Heart left ventricle (tissue), 16 donors: ENCODE data around the gene PGLYRP2. TPM values are rescaled to one million over a fixed set of nuclear protein-coding genes. Genes with fewer than 3 reads are reported as not detected.

Experiments
- ATAC-seq, 4 donors: fragments of 200-7000 bp; cut with Tn5 transposase; one replicate each; pipeline ENCODE4 v1.9.1; 2020 to 2022; ENCODE audit warnings: moderate library complexity in 4 of 4, mild to moderate bottlenecking in 3 of 4, moderate number of reproducible peaks in 1 of 4
- DNase-seq, 5 donors: peaks; one replicate each; pipeline ENCODE4 v3.0.0-alpha.2; 2020
- H3K27ac ChIP-seq, 12 donors: fragments of 200-600 bp; sonication (generic) in 4 of 12; one replicate each; pipeline versions ENCODE4 v1.5.0 to v1.8.0; 2016 to 2022; ENCODE audit warnings: mild to moderate bottlenecking in 2 of 12
- H3K27me3 ChIP-seq, 9 donors: fragments of 200-600 bp; sonication (generic) in 2 of 9; one replicate each; pipeline versions ENCODE4 v1.5.1 to v1.8.0; 2016 to 2022; ENCODE audit warnings: mild to moderate bottlenecking in 3 of 9
- H3K36me3 ChIP-seq, 9 donors: fragments of 200-600 bp; sonication (generic) in 2 of 9; one replicate each; pipeline versions ENCODE4 v1.5.0 to v1.8.0; 2018 to 2022; ENCODE audit warnings: mild to moderate bottlenecking in 2 of 9
- H3K4me1 ChIP-seq, 12 donors: fragments of 200-600 bp; sonication (generic) in 4 of 12; one replicate each; pipeline versions ENCODE4 v1.5.0 to v1.8.0; 2016 to 2022; ENCODE audit warnings: mild to moderate bottlenecking in 3 of 12
- H3K4me3 ChIP-seq, 12 donors: fragments of 200-600 bp; sonication (generic) in 4 of 12; one replicate each; pipeline versions ENCODE4 v1.5.0 to v1.8.0; 2017 to 2022; ENCODE audit warnings: mild to moderate bottlenecking in 9 of 12, moderate library complexity in 4 of 12
- H3K9me3 ChIP-seq, 12 donors: fragments of 200-600 bp; sonication (generic) in 4 of 12; one replicate each; pipeline versions ENCODE4 v1.5.0 to v1.8.0; 2016 to 2022; ENCODE audit warnings: mild to moderate bottlenecking in 1 of 12
- POLR2A ChIP-seq, 2 donors: fragments of 450-650 bp; IDR thresholded peaks; one replicate each; pipeline ENCODE4 v1.6.1; 2017; ENCODE audit warnings: antibody characterized with exemption in 2 of 2, mild to moderate bottlenecking in 2 of 2, moderate library complexity in 2 of 2
- WGBS, 4 donors: extraction: QIAGEN DNeasy Blood & Tissue Kit in 2 of 4; methylation state at CpG; one replicate each; pipeline versions ENCODE4 v1.1.5 to v1.1.7; 2013 to 2018; 5-methylcytosine and 5-hydroxymethylcytosine counted together
- intact Hi-C, 10 donors: fragments of 100-400 bp; cut with DNase I; formaldehyde crosslinking; loops; one replicate each; pipeline versions ENCODE4 v1.11.1 to v1.14.2; 2022
- polyA plus RNA-seq, 2 donors: library from polyadenylated mRNA; stranded (reverse); fragments of 200-250 nt; gene quantifications; one replicate each; pipeline ENCODE4 v1.2.3, GENCODE V29; 2013
- total RNA-seq, 9 donors: library from RNA; depleted of rRNA in 2 of 9; stranded (reverse); fragments of >200 nt in 2 of 9; fragmentation: NEBNext Ultra II Directional in 3 of 9; extraction: Animal tissue kit (Norgen Biotek cat#: 25700) in 3 of 9; gene quantifications; one replicate each; pipeline versions ENCODE4 v1.1.0 to v1.2.4, GENCODE V29; 2016 to 2023
- TF ChIP-seq, protein P1 (sequence below), 12 donors: fragments of 200-600 bp; sonication (generic) in 4 of 12; IDR thresholded peaks; one replicate each; pipeline versions ENCODE4 v1.5.0 to v1.8.0; 2018 to 2022; ENCODE audit warnings: antibody characterized with exemption in 12 of 12, mild to moderate bottlenecking in 5 of 12
- donor health status: ischemic (EF 13 %, LVEDD 7.1; RV severe dilation, severe dysfunction).
- donor health status: healthy with polysubstance abuse.
- donor health status: DM: no; HTN: yes; CAD: no.
- donor health status: DM: no; HTN: no; CAD: no.
- donor health status: ischemic (EF 25% LVEDD 6.9; RV normal size, moderate dysfunction).
- donor health status: ischemic (EF 25% LVEDD 5.7; RV mildly dilated, moderate dysfunction).
- donor health status: healthy.
- donor health status: DM: yes; HTN: yes; CAD: no.
- donor health status: ischemic (EF 35%, LVEDD 5.7; RV mildly dilated, moderate dysfunction).
- donor health status: nonischemic (EF 11% LVEDD 7.7; RV severe dilation, severe dysfunction).
- donor health status: DM: yes; HTN: yes; CAD: no.
- donor health status: PGD.
- donor health status: ischemic (EF 29% LVEDD 5.4; RV normal size, mild dysfunction).
- donor health status: nonischemic (EF 23%, LVEDD 6.1; RV moderate dilation, normal function).

PGLYRP2 gene
- total and polyA plus RNA-seq, 11 donors: not detected

DNA sequence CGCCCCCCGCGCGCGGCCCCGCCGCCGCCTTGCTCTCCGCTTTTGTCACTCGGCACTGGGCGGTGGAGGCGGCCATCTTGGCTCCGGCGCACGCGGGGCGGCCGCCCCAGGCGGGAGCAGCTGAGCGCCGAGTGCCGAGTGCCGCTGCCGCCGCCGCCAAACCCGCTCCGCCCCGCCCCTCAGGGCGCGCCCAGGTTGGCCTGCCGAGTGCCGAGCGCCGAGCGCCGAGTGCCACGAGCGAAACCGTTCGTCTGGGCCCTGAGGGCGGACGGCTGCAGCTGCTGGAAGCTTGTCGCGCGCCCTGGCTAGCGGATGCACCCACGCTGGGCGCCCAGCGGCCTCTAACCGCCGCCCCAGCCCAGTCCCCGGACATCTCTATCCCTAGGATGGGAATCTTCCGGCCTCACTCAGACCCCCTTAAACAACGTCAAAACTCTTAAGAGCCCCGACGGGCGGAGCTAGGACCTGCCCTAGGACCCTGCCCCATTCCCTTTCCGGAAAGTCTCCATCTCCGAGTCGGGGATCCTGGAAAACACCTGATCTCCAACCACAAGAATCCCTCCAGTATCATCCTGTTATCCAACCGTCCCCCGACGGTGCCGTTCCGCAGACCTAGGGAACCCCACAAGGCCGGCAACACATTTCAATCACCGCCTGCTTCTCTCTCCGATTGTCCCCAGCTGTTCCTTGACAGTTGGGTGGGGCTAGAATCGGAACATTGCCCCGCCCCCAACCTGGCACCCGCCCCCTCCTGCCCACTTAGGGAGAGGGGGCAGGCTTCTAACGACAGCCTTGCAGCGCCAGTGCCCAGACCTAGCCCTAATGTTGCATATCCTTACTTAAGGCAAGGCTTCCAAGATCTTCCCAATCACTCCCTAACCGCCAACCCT lies 46.4 kb downstream of the PGLYRP2 start:
- 1 to 2% (median 1%) methylated on average over 25 to 75 of the region's 75 CpGs for WGBS, 4 donors
- H3K4me3 ChIP-seq: peak overlapping the region; percentile 52 to 97 (median 86)
- H3K4me1 ChIP-seq: peaks cover 3 to 45% (median 31%) of the 10 kb centered on the region in 12 donors
- DNase-seq: peak; percentile 93 to 97 (median 95)
- ATAC-seq: peak; percentile 68 to 92 (median 91)
- peaks cover 0 to 20% (median 7%) of the 10 kb centered on the region in 9 donors for H3K36me3 ChIP-seq
- intact Hi-C loops: loop anchor here in 1 of 10 donors (5.0 kb wide), 1 partner anchor 56 kb away; the partner anchor contains the start of gene AKAP8
- H3K27me3 ChIP-seq: no peaks in the 10 kb centered on the region
- no peaks in the 10 kb centered on the region for H3K9me3 ChIP-seq
- TF ChIP-seq, protein P1, sequence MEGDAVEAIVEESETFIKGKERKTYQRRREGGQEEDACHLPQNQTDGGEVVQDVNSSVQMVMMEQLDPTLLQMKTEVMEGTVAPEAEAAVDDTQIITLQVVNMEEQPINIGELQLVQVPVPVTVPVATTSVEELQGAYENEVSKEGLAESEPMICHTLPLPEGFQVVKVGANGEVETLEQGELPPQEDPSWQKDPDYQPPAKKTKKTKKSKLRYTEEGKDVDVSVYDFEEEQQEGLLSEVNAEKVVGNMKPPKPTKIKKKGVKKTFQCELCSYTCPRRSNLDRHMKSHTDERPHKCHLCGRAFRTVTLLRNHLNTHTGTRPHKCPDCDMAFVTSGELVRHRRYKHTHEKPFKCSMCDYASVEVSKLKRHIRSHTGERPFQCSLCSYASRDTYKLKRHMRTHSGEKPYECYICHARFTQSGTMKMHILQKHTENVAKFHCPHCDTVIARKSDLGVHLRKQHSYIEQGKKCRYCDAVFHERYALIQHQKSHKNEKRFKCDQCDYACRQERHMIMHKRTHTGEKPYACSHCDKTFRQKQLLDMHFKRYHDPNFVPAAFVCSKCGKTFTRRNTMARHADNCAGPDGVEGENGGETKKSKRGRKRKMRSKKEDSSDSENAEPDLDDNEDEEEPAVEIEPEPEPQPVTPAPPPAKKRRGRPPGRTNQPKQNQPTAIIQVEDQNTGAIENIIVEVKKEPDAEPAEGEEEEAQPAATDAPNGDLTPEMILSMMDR (IDR thresholded peaks at IDR 0.05): no peak
- peak in 1 of 2 donors; percentile 64 for TF ChIP-seq POLR2A (IDR thresholded peaks at IDR 0.05)
- H3K27ac ChIP-seq: peak overlapping the region; percentile 87 to 99 (median 95)

DNA sequence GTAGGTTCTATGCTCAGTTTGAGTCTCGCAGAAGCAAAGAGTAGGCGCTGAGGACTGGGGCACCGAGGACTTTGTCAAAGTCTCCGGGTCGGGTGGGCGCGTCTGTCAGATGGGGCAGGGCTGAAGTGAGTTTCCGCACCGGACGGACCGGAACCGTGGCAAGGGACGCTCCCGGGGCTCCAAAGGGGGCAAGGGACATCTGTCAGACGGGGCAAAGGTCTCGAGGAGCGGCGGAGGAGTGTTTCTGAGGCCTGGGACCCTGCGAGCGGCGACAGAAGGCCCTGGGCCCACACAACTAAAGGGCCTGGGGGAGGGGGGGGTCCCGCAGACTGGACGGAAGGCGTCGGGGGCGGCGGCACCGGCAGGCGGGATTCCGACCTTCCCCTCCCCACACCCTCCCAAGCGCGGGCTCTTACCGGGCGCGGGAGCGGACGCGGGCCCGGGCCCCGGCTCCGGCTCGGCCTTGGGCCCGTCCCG lies 47.2 kb downstream of the PGLYRP2 start:
- H3K9me3 ChIP-seq: no peaks in the 10 kb centered on the region
- peaks cover 0 to 28% (median 15%) of the 10 kb centered on the region in 9 donors for H3K36me3 ChIP-seq
- peak in 1 of 4 donors; percentile 0 for ATAC-seq
- peaks cover 3 to 45% (median 31%) of the 10 kb centered on the region in 12 donors for H3K4me1 ChIP-seq
- peak overlapping the region; percentile 73 to 97 (median 86) for H3K4me3 ChIP-seq
- H3K27me3 ChIP-seq: no peaks in the 10 kb centered on the region
- peak in 3 of 5 donors; percentile 26 to 61 (median 35) for DNase-seq
- 0 to 1% (median 0%) methylated on average over 17 to 44 of the region's 44 CpGs for WGBS, 4 donors
- intact Hi-C loops: loop anchor here in 1 of 10 donors (5.0 kb wide), 1 partner anchor 55 kb away; the partner anchor contains the start of gene AKAP8
- TF ChIP-seq, protein P1 (IDR thresholded peaks at IDR 0.05): no peak
- no peak for TF ChIP-seq POLR2A (IDR thresholded peaks at IDR 0.05)
- peak overlapping the region in 10 of 12 donors; percentile 42 to 78 (median 71) for H3K27ac ChIP-seq

DNA sequence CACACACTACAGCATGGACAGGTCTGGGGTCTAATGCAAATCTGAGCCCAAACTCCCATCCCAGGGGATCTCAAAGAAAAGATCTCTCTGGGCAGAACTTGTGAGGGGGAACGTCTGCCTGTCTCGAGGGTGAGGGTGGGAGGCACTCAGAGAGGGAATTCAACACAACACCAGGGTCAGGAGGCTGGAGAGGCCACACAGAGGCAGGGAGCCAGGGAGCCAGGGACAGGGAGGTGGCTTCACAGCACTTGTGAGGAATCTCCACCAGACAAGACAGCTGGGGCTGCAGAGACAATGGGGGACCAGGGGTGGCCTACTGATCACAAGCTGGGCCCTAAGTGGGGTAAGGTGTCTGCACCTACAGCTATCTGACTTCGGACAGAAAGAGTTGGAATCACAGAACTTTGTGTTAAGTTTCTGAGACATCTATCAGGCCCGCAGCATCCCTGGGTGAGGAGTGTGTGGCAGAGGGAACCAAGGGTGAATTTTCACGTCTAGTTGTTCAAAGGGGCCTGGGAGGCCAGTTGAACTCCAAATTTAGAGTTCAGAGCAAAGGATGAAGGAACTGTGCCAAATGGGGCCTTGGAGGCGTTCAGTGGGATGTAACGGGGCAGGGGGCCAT lies 47.8 kb downstream of the PGLYRP2 start:
- peak in 1 of 5 donors; percentile 12 for DNase-seq
- Histone ChIP-seq H3K27ac (peak overlapping the region in 10 of 12 donors; percentile 42 to 78 (median 71)), H3K4me3 (peak overlapping the region; percentile 73 to 97 (median 86)), H3K27me3 (no peaks in the 10 kb centered on the region), H3K4me1 (peaks cover 3 to 45% (median 31%) of the 10 kb centered on the region in 12 donors), H3K9me3 (no peaks in the 10 kb centered on the region), H3K36me3 (peaks cover 0 to 32% (median 20%) of the 10 kb centered on the region in 9 donors)
- WGBS, 4 donors: 10 to 17% (median 13%) methylated on average over 7 of the region's 7 CpGs
- no peak for TF ChIP-seq POLR2A (IDR thresholded peaks at IDR 0.05)
- TF ChIP-seq, protein P1 (IDR thresholded peaks at IDR 0.05): no peak
- no peak for ATAC-seq
- intact Hi-C loops: loop anchor here in 1 of 10 donors (5.0 kb wide), 1 partner anchor 54 kb away; the partner anchor contains the start of gene AKAP8
